Fibroblast of lung (primary cell): Measurements from ENCODE around the gene CMTM4.

ENCODE experiments used
- CTCF ChIP-seq, 2 donors: IDR thresholded peaks in 1 of 2; conservative IDR thresholded peaks in 1 of 2; 1 replicate in 1 of 2; 2 replicates in 1 of 2; pipeline ENCODE4 v1.5.1; 2011 to 2012; ENCODE audit warnings: low read length in 2 of 2, control low read depth in 1 of 2, inconsistent platforms in 1 of 2, low read depth in 1 of 2, mild to moderate bottlenecking in 1 of 2
- EZH2 ChIP-seq: IDR thresholded peaks from 2 replicates; pipeline ENCODE4 v1.5.1; 2012; ENCODE audit warnings: low read length, control low read depth, mild to moderate bottlenecking; ENCODE audit errors: missing control alignments

- TF ChIP-seq CTCF (conservative IDR thresholded peaks at IDR 0.05 in 1 of 2, IDR thresholded peaks at IDR 0.05 in 1 of 2; ENCODE audit: low read depth in 1 of 2, low read length in 2 of 2) (no peak), EZH2 (no peak)
These were observed 39.3 kb upstream of the CMTM4 start for GRCh38 chr16:66735891-66736290.
